Measurements from ENCODE around the gene EEPD1.
A peak's percentile ranks its signal among the peaks of the same experiment; 100 is the strongest.

The EEPD1 gene

GRCh38 chr7:36141351-36141750 lies 11.7 kb upstream of the EEPD1 start:
- Histone ChIP-seq H3K9me3 (ENCODE audit: control insufficient read depth, insufficient read depth, low read depth, low read length) (no peaks in the 10 kb centered on the region), H3K4me3 (ENCODE audit: low read depth, low read length) (no peak overlapping the region), H3K36me3 (ENCODE audit: control insufficient read depth in 2 of 2, insufficient read depth in 1 of 2, low read length in 2 of 2) (no peaks in the 10 kb centered on the region), H3K27ac (ENCODE audit: extremely low read depth, low read depth, low read length) (no peak overlapping the region), H3K4me1 (ENCODE audit: control insufficient read depth, insufficient read depth, low read length) (no peaks in the 10 kb centered on the region)
- TF ChIP-seq ZNF843 (tag by site-specific recombination; IDR thresholded peaks at IDR 0.05) = no peak
- TF ChIP-seq ZNF19 (tag by site-specific recombination; IDR thresholded peaks at IDR 0.05; ENCODE audit: low read depth) = no peak
- no peak for TF ChIP-seq ZNF624 (tag by site-specific recombination; IDR thresholded peaks at IDR 0.05)
- TF ChIP-seq, protein P1, sequence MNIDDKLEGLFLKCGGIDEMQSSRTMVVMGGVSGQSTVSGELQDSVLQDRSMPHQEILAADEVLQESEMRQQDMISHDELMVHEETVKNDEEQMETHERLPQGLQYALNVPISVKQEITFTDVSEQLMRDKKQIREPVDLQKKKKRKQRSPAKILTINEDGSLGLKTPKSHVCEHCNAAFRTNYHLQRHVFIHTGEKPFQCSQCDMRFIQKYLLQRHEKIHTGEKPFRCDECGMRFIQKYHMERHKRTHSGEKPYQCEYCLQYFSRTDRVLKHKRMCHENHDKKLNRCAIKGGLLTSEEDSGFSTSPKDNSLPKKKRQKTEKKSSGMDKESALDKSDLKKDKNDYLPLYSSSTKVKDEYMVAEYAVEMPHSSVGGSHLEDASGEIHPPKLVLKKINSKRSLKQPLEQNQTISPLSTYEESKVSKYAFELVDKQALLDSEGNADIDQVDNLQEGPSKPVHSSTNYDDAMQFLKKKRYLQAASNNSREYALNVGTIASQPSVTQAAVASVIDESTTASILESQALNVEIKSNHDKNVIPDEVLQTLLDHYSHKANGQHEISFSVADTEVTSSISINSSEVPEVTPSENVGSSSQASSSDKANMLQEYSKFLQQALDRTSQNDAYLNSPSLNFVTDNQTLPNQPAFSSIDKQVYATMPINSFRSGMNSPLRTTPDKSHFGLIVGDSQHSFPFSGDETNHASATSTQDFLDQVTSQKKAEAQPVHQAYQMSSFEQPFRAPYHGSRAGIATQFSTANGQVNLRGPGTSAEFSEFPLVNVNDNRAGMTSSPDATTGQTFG (tag by site-specific recombination; IDR thresholded peaks at IDR 0.05; ENCODE audit: borderline replicate concordance) = no peak
- TF ChIP-seq, protein P2, sequence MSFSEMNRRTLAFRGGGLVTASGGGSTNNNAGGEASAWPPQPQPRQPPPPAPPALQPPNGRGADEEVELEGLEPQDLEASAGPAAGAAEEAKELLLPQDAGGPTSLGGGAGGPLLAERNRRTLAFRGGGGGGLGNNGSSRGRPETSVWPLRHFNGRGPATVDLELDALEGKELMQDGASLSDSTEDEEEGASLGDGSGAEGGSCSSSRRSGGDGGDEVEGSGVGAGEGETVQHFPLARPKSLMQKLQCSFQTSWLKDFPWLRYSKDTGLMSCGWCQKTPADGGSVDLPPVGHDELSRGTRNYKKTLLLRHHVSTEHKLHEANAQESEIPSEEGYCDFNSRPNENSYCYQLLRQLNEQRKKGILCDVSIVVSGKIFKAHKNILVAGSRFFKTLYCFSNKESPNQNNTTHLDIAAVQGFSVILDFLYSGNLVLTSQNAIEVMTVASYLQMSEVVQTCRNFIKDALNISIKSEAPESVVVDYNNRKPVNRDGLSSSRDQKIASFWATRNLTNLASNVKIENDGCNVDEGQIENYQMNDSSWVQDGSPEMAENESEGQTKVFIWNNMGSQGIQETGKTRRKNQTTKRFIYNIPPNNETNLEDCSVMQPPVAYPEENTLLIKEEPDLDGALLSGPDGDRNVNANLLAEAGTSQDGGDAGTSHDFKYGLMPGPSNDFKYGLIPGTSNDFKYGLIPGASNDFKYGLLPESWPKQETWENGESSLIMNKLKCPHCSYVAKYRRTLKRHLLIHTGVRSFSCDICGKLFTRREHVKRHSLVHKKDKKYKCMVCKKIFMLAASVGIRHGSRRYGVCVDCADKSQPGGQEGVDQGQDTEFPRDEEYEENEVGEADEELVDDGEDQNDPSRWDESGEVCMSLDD (tag by site-specific recombination; IDR thresholded peaks at IDR 0.05) = no peak
- no peak for TF ChIP-seq KLF1 (tag by site-specific recombination; IDR thresholded peaks at IDR 0.05)
- TF ChIP-seq RBAK (tag by site-specific recombination; IDR thresholded peaks at IDR 0.05) = no peak
- TF ChIP-seq ZNF449 (tag by site-specific recombination; IDR thresholded peaks at IDR 0.05) = no peak
- no peak for TF ChIP-seq ZNF350 (tag by site-specific recombination; IDR thresholded peaks at IDR 0.05)
- no peak for TF ChIP-seq ZNF658 (tag by site-specific recombination; IDR thresholded peaks at IDR 0.05)
- TF ChIP-seq MYNN (tag by site-specific recombination; IDR thresholded peaks at IDR 0.05; ENCODE audit: borderline replicate concordance) = no peak
- ChIA-PET CTCF (interaction anchor here (0.6 to 1.3 kb wide), 2 partner anchors 17 to 140 kb away, joined by 3 read pairs; no protein-coding TSS in a partner anchor), POLR2A (no interaction called here)

DNA sequence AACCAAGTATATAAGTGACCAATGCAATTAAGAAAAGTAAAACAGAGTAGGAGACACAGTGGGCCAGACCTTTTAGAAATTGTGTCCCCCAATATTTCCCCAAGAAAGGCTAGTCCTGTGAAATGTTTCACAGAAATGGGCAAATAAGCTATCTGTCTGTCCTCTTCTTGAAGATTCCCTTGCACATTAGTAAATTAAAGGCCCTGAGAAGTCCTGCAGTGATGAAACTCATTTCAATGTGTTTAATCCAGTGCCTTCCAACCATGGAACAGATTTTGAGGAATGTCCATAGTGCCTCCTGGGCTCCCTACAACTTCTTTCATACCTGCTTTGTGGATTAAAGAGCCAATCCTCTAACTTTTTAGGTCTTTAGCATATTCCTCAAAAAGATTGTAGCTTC lies 11.2 kb upstream of the EEPD1 start:
- no peaks in the 10 kb centered on the region for H3K4me1 ChIP-seq (ENCODE audit: control insufficient read depth, insufficient read depth, low read length)
- POLR2A ChIA-PET = no interaction called here
- TF ChIP-seq ZNF239 (tag by site-specific recombination; IDR thresholded peaks at IDR 0.05) = peak; percentile 83
- no peak for TF ChIP-seq ZNF837 (tag by site-specific recombination; IDR thresholded peaks at IDR 0.05)
- no peak for TF ChIP-seq ZNF37A (tag by site-specific recombination; IDR thresholded peaks at IDR 0.05)
- TF ChIP-seq HOXC10 (CRISPR knock-in tag; IDR thresholded peaks at IDR 0.05) = no peak
- TF ChIP-seq ZNF362 (tag by site-specific recombination; IDR thresholded peaks at IDR 0.05) = no peak
- TF ChIP-seq ZBTB11 (tag by site-specific recombination; conservative IDR thresholded peaks at IDR 0.05; ENCODE audit: low read depth) = no peak
- TF ChIP-seq, protein P1 (tag by site-specific recombination; IDR thresholded peaks at IDR 0.05; ENCODE audit: borderline replicate concordance) = no peak
- no peak overlapping the region for H3K27ac ChIP-seq (ENCODE audit: extremely low read depth, low read depth, low read length)
- no peak overlapping the region for H3K4me3 ChIP-seq (ENCODE audit: low read depth, low read length)
- CTCF ChIA-PET = interaction anchor here (0.6 to 1.3 kb wide), 3 partner anchors 13 to 139 kb away, joined by 3 to 5 read pairs (median 3); no protein-coding TSS in a partner anchor
- H3K36me3 ChIP-seq (ENCODE audit: control insufficient read depth in 2 of 2, insufficient read depth in 1 of 2, low read length in 2 of 2) = no peaks in the 10 kb centered on the region
- H3K9me3 ChIP-seq (ENCODE audit: control insufficient read depth, insufficient read depth, low read depth, low read length) = no peaks in the 10 kb centered on the region
